Measurements from ENCODE around the gene NKX6-2.

- TF ChIP-seq CTCF (IDR thresholded peaks at IDR 0.05) (no peak), POLR2A (IDR thresholded peaks at IDR 0.05) (no peak)
Observed at GRCh38 chr10:132755166-132755711, 30.7 kb downstream of the NKX6-2 start.
